Sigmoid colon (tissue), 7 donors: ENCODE data around the gene JHY. TPM values are rescaled to one million over a fixed set of nuclear protein-coding genes. Genes with fewer than 3 reads are reported as not detected.
A peak's percentile ranks its signal among the peaks of the same experiment; 100 is the strongest.

ENCODE experiments used
- DNase-seq: peaks from one replicate; pipeline ENCODE4 v3.0.0-alpha.2; 2019
- H3K27ac ChIP-seq, 4 donors: fragments of 200-600 bp; sonication (generic); one replicate each; pipeline ENCODE4 v1.5.1; 2016 to 2019; ENCODE audit warnings: mild to moderate bottlenecking in 1 of 4
- H3K27me3 ChIP-seq, 3 donors: fragments of 200-600 bp; sonication (generic); one replicate each; pipeline ENCODE4 v1.5.1; 2019; ENCODE audit warnings: mild to moderate bottlenecking in 1 of 3
- H3K36me3 ChIP-seq, 4 donors: fragments of 200-600 bp; sonication (generic); one replicate each; pipeline ENCODE4 v1.5.1; 2016 to 2019
- H3K4me1 ChIP-seq, 4 donors: fragments of 200-600 bp; sonication (generic); one replicate each; pipeline ENCODE4 v1.5.1; 2017 to 2019
- H3K4me3 ChIP-seq, 4 donors: fragments of 200-600 bp; sonication (generic); one replicate each; pipeline ENCODE4 v1.5.1; 2017 to 2019; ENCODE audit warnings: mild to moderate bottlenecking in 2 of 4, moderate library complexity in 1 of 4
- H3K9me3 ChIP-seq, 4 donors: fragments of 200-600 bp in 3 of 4; sonication (generic) in 3 of 4; one replicate each; pipeline versions ENCODE4 v1.5.1 to v1.6.1; 2013 to 2019
- EP300 ChIP-seq, 4 donors: sonication (generic); formaldehyde crosslinking; IDR thresholded peaks; one replicate each; pipeline ENCODE4 v1.6.1; 2017; ENCODE audit warnings: antibody characterized with exemption in 4 of 4
- POLR2A ChIP-seq, 2 donors: fragments of 450-650 bp; IDR thresholded peaks; one replicate each; pipeline ENCODE4 v1.6.1; 2016; ENCODE audit warnings: antibody characterized with exemption in 2 of 2, mild to moderate bottlenecking in 2 of 2, moderate library complexity in 2 of 2
- POLR2AphosphoS5 ChIP-seq, 4 donors: sonication (generic); formaldehyde crosslinking; IDR thresholded peaks; one replicate each; pipeline ENCODE4 v1.6.1; 2017; ENCODE audit warnings: antibody characterized with exemption in 4 of 4
- WGBS, 2 donors: extraction: QIAGEN DNeasy Blood & Tissue Kit; methylation state at CpG; one replicate each; pipeline ENCODE4 v1.1.7; 2013; 5-methylcytosine and 5-hydroxymethylcytosine counted together
- intact Hi-C: fragments of 100-400 bp; cut with DNase I; formaldehyde crosslinking; loops from one replicate; pipeline ENCODE4 v1.15.1; 2023
- polyA plus RNA-seq, 3 donors: library from polyadenylated mRNA; stranded (reverse); fragments of 200-250 nt; gene quantifications; one replicate each; pipeline ENCODE4 v1.2.3, GENCODE V29; 2013
- total RNA-seq, 4 donors: library from RNA; depleted of rRNA; stranded (reverse); fragments of >200 nt; gene quantifications; one replicate each; pipeline ENCODE4 v1.1.0, GENCODE V29; 2016
- TF ChIP-seq, protein P1 (sequence below), 4 experiments: fragments of 450-650 bp in 3 of 4; fragments of 200-600 bp in 1 of 4; IDR thresholded peaks; one replicate each; pipeline ENCODE4 v1.5.1; 2016 to 2019; ENCODE audit warnings: antibody characterized with exemption in 4 of 4, mild to moderate bottlenecking in 3 of 4, moderate library complexity in 2 of 4
- donor health status: healthy with polysubstance abuse.
- donor health status: Bipolar disorder and iron deficiency.
- donor health status: healthy.

The JHY gene
- total and polyA plus RNA-seq, 7 donors, result 0.46 to 8.9 (median 5.8) TPM

DNA sequence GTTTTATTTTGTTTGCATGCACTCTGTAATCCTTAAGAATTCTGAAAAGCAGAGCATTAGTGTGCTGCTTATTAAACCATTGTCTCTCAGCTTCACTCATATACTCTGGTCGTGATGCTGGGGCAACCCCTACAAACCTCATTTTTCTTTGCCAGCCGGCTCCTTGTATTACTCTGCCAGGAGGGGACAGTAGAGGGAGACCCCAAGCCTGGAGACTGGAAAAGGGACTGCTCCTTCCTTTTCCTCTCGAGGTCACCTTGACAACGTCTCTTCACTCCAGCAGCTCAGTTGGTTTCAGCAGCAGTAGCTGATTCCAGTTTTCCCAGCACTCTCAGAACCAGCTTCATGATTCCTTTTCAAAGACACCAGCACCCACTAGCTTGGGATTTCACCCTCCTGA, 2.8 kb upstream of the JHY start:
- DNase-seq, result no peak
- Histone ChIP-seq H3K27ac (no peak overlapping the region), H3K4me1 (peaks cover 0 to 7% (median 3%) of the 10 kb centered on the region in 4 donors), H3K4me3 (no peak overlapping the region), H3K36me3 (no peaks in the 10 kb centered on the region), H3K9me3 (no peaks in the 10 kb centered on the region), H3K27me3 (no peaks in the 10 kb centered on the region)
- TF ChIP-seq EP300 (IDR thresholded peaks at IDR 0.05) (no peak), POLR2A (IDR thresholded peaks at IDR 0.05) (no peak), POLR2AphosphoS5 (IDR thresholded peaks at IDR 0.05) (no peak)
- TF ChIP-seq, protein P1, sequence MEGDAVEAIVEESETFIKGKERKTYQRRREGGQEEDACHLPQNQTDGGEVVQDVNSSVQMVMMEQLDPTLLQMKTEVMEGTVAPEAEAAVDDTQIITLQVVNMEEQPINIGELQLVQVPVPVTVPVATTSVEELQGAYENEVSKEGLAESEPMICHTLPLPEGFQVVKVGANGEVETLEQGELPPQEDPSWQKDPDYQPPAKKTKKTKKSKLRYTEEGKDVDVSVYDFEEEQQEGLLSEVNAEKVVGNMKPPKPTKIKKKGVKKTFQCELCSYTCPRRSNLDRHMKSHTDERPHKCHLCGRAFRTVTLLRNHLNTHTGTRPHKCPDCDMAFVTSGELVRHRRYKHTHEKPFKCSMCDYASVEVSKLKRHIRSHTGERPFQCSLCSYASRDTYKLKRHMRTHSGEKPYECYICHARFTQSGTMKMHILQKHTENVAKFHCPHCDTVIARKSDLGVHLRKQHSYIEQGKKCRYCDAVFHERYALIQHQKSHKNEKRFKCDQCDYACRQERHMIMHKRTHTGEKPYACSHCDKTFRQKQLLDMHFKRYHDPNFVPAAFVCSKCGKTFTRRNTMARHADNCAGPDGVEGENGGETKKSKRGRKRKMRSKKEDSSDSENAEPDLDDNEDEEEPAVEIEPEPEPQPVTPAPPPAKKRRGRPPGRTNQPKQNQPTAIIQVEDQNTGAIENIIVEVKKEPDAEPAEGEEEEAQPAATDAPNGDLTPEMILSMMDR (IDR thresholded peaks at IDR 0.05), result no peak
- WGBS, 2 donors, result 31 to 47% methylated on average over 4 of the region's 4 CpGs
- intact Hi-C loops, result no loop called here

DNA sequence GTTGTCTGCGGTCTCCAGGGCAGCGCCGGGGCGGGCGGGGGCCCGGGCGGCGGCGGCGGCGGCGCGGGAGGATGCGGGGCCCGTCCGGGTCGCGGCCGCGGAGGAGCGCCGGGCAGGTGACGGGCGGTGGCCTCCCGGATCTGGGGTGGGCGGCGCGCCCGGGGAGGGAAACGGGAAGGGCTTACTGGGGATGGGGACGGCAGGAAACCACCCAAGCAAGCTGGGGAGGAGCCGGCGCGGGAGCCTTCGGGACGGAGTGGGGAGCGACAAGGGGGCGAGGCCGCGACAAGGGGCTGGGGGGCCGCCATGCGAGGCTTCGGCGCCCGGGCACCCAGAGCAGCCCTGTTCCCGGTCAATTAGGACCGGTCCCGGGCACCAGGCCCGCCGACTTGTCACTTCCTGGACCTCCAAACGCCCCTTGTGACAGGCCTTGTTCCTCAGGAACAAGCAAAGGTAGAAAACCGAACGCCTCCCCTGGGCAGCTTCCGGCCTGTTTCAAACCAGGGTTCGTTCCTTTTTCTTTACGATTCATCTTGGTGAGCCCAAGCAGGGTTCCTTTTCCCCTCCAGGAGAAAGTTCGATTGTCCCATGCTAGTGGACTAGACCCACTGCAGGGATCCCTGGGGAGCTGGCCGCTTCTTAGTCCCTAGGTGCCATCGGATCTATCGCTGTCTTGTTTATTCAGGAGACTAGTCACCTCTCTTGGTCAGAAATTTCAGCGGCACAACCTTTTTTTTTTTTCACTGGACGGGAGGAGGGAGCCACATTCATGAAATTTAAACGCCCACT, 492 bp downstream of the JHY start:
- peak in 1 of 4 donors; percentile 26 for TF ChIP-seq POLR2AphosphoS5 (IDR thresholded peaks at IDR 0.05)
- TF ChIP-seq, protein P1 (IDR thresholded peaks at IDR 0.05), result no peak
- peak overlapping the region; percentile 61 to 77 (median 68) for H3K4me3 ChIP-seq
- H3K4me1 ChIP-seq, result peaks cover 0 to 7% (median 3%) of the 10 kb centered on the region in 4 donors
- peaks cover 0 to 7% (median 0%) of the 10 kb centered on the region in 4 donors for H3K36me3 ChIP-seq
- H3K27ac ChIP-seq, result peak overlapping the region; percentile 75 to 89 (median 76)
- intact Hi-C loops, result no loop called here
- H3K27me3 ChIP-seq, result no peaks in the 10 kb centered on the region
- DNase-seq, result peak; percentile 68
- 1% methylated on average over 63 of the region's 63 CpGs for WGBS, 2 donors
- H3K9me3 ChIP-seq, result no peaks in the 10 kb centered on the region

DNA sequence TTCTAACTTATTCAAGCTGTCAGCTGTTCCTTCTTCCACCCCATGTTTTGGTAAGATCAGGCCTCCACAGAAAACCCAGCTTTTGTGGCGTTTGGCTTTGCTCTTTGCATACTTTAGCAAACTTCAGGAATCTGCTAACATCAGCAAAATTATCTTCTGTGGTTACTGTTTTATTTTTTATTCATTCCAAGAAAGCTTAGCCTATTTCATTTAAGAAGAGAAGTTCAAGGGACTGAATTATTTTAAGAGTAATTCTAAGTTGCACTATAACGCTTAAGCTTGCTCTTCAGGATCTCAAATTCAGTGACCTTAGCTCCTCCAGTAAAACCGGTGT, 1.1 kb downstream of the JHY start:
- Histone ChIP-seq H3K4me3 (peak overlapping the region; percentile 61 to 77 (median 68)), H3K27me3 (no peaks in the 10 kb centered on the region), H3K27ac (peak overlapping the region; percentile 75 to 89 (median 76)), H3K36me3 (peaks cover 0 to 7% (median 0%) of the 10 kb centered on the region in 4 donors), H3K9me3 (no peaks in the 10 kb centered on the region), H3K4me1 (peaks cover 0 to 7% (median 3%) of the 10 kb centered on the region in 4 donors)
- DNase-seq, result no peak
- intact Hi-C loops, result no loop called here
- WGBS, 2 donors, result 53 to 58% methylated on average over 3 of the region's 3 CpGs
- TF ChIP-seq, protein P1 (IDR thresholded peaks at IDR 0.05), result no peak
- TF ChIP-seq POLR2AphosphoS5 (IDR thresholded peaks at IDR 0.05) (no peak), POLR2A (IDR thresholded peaks at IDR 0.05) (no peak), EP300 (IDR thresholded peaks at IDR 0.05) (no peak)

DNA sequence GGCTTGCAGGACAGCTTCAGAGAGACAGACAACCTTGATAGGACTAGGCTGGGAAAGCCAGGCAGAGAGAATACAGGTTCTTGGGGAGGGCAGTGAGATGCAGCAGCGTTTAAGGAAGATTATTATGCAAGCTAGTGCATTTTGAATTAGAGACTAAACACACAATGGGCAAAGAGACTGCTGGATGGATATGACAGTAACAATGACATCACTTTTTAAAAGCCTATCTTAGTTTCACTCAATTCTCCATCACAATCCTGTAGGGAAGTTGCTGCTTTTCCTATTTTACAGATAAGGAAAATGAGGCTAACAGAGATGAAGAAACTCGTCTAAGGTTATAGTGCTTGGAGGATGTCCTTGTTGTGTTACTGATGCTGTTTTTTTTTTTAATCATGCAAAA, 5.6 kb downstream of the JHY start:
- intact Hi-C loops, result no loop called here
- no peaks in the 10 kb centered on the region for H3K27me3 ChIP-seq
- no peak overlapping the region for H3K27ac ChIP-seq
- peaks cover 0 to 7% (median 0%) of the 10 kb centered on the region in 4 donors for H3K36me3 ChIP-seq
- H3K4me1 ChIP-seq, result no peaks in the 10 kb centered on the region
- no peak for TF ChIP-seq POLR2A (IDR thresholded peaks at IDR 0.05)
- no peak for TF ChIP-seq EP300 (IDR thresholded peaks at IDR 0.05)
- TF ChIP-seq POLR2AphosphoS5 (IDR thresholded peaks at IDR 0.05), result no peak
- TF ChIP-seq, protein P1 (IDR thresholded peaks at IDR 0.05), result no peak
- 77 to 78% methylated on average over 2 of the region's 2 CpGs for WGBS, 2 donors
- no peaks in the 10 kb centered on the region for H3K9me3 ChIP-seq
- no peak for DNase-seq
- H3K4me3 ChIP-seq, result no peak overlapping the region
